Subcutaneous adipose tissue (tissue), 4 donors: Measurements from ENCODE around the gene CCDC33. TPM values are rescaled to one million over a fixed set of nuclear protein-coding genes. Genes with fewer than 3 reads are reported as not detected.

Experiments used
- CTCF ChIP-seq: fragments of 450-650 bp; IDR thresholded peaks from one replicate; pipeline ENCODE4 v1.5.1; 2016; ENCODE audit warnings: low read depth, mild to moderate bottlenecking, control low read depth, antibody characterized with exemption, moderate library complexity
- total RNA-seq, 4 donors: library from RNA; depleted of rRNA; stranded (reverse); fragments of >200 nt; gene quantifications; one replicate each; pipeline ENCODE4 v1.1.0, GENCODE V29; 2016

CCDC33 gene
- total RNA-seq, 4 donors from 2014 or later = not detected

- TF ChIP-seq CTCF = no peak
These were observed 40.4 kb downstream of the CCDC33 start for GRCh38 chr15:74276560-74276959.

GRCh38 chr15:74277242-74277810 is 41.2 kb downstream of the CCDC33 start:
- TF ChIP-seq CTCF = no peak

GRCh38 chr15:74278207-74278606 is 42.1 kb downstream of the CCDC33 start:
- no peak for TF ChIP-seq CTCF

- no peak for TF ChIP-seq CTCF
These were observed 45.3 kb downstream of the CCDC33 start for GRCh38 chr15:74281147-74282133.

DNA sequence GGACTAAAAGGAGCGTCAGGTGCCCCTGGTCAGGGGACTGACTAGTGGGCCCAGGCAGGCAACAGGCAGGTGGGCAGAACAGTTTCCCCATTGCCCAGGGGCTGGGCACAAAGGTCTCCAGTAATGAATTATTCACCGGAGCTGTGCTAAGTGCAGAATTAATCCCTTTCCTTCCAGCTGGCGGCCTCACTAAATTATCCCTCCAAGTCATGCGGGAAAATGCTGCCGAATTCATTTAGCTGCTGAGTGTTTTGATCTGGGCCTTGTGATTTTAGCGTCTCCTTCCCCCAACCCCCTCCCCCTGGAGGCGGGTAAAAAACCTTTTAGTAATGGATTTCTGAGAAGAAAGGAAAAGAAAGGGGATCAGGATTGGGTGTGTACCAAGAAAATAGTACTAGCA is 47.2 kb downstream of the CCDC33 start:
- TF ChIP-seq CTCF = no peak

- TF ChIP-seq CTCF = no peak
These were observed 53.5 kb downstream of the CCDC33 start for GRCh38 chr15:74289671-74290070.

DNA sequence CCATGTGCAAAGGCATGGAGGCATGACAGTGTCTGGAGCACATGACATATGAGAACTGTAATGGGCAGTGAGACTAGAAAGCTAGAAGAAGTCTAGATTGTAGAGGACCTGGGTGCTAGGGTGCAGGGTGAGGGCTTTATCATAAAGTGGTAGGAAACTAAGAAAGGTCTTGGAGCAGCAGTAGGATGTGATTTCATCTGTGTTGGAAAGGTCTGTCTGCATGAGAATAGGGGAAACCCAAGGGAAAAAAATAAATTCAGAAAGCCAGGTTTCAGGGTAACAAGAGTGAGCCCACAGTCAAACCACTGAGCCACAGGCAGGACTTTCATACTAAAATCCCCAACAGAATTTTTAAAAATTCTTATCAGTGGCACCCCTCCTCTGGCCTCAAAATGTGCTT is 54.5 kb downstream of the CCDC33 start:
- no peak for TF ChIP-seq CTCF
